ENCODE measurements around the gene FOXA3. TPM values are rescaled to one million over a fixed set of nuclear protein-coding genes. Genes with fewer than 3 reads are reported as not detected.
"Not testable (repeated sequence)": the region's sequence is repeated elsewhere in the genome, so short reads cannot be mapped to it uniquely, and the experiment has no call there.

Gene FOXA3
- total and polyA plus RNA-seq, 12 donors, result 0.01 to 0.11 TPM; not detected in 10

GRCh38 chr19:45889210-45889885 lies 25.2 kb downstream of the FOXA3 start:
- H3K4me1 ChIP-seq, result peaks cover 8 to 22% (median 16%) of the 10 kb centered on the region in 9 donors
- no peak for TF ChIP-seq CTCF (IDR thresholded peaks at IDR 0.05)
- no peak overlapping the region for H3K4me3 ChIP-seq
- ATAC-seq (no peak), DNase-seq (no peak)
- intact Hi-C loops (cut with DNase I), result loop anchor here in 1 of 10 donors (10.0 kb wide), 1 partner anchor 75 kb away; the partner anchor contains the start of gene RSPH6A
- H3K27ac ChIP-seq, result no peak overlapping the region
- peaks cover 0 to 47% (median 0%) of the 10 kb centered on the region in 9 donors for H3K36me3 ChIP-seq
- no peaks in the 10 kb centered on the region for H3K27me3 ChIP-seq
- H3K9me3 ChIP-seq, result no peaks in the 10 kb centered on the region
- 69 to 72% methylated on average over 6 of the region's 6 CpGs for WGBS, 2 donors

GRCh38 chr19:45890877-45891276 lies 26.8 kb downstream of the FOXA3 start:
- no peak overlapping the region for H3K4me3 ChIP-seq
- H3K27me3 ChIP-seq, result no peaks in the 10 kb centered on the region
- peaks cover 0 to 10% (median 5%) of the 10 kb centered on the region in 9 donors for H3K4me1 ChIP-seq
- ATAC-seq (no peak), DNase-seq (no peak)
- H3K36me3 ChIP-seq, result peaks cover 0 to 56% (median 0%) of the 10 kb centered on the region in 9 donors
- WGBS, 2 donors, result 87 to 88% methylated on average over 17 of the region's 17 CpGs
- H3K27ac ChIP-seq, result no peak overlapping the region
- intact Hi-C loops (cut with DNase I), result no loop called here
- TF ChIP-seq CTCF (IDR thresholded peaks at IDR 0.05), result no peak
- H3K9me3 ChIP-seq, result no peaks in the 10 kb centered on the region

- WGBS, 2 donors, result 83 to 84% methylated on average over 9 of the region's 9 CpGs
- intact Hi-C loops (cut with DNase I), result no loop called here
- H3K4me3 ChIP-seq, result no peak overlapping the region
- peaks cover 0 to 76% (median 5%) of the 10 kb centered on the region in 9 donors for H3K36me3 ChIP-seq
- no peak for DNase-seq
- H3K27me3 ChIP-seq, result no peaks in the 10 kb centered on the region
- H3K27ac ChIP-seq, result no peak overlapping the region
- H3K4me1 ChIP-seq, result peaks cover 0 to 3% (median 1%) of the 10 kb centered on the region in 9 donors
- H3K9me3 ChIP-seq, result no peaks in the 10 kb centered on the region
- no peak for TF ChIP-seq CTCF (IDR thresholded peaks at IDR 0.05)
- no peak for ATAC-seq
These were observed 31.4 kb downstream of the FOXA3 start for GRCh38 chr19:45895519-45895972.

GRCh38 chr19:45895983-45896599 lies 32.0 kb downstream of the FOXA3 start:
- DNase-seq; ATAC-seq; H3K4me3 ChIP-seq; H3K27me3 ChIP-seq; H3K4me1 ChIP-seq; H3K27ac ChIP-seq; intact Hi-C loops (cut with DNase I); H3K9me3 ChIP-seq: not testable (repeated sequence)
- WGBS, 2 donors, result 98% methylated on average over 12 of the region's 12 CpGs
- peaks cover 0 to 71% (median 5%) of the 10 kb centered on the region in 9 donors for H3K36me3 ChIP-seq

Measured in heart right ventricle (tissue), 16 donors.